CD4-positive, alpha-beta T cell treated with Interleukin-2 at 100 ng/mL for 4 hours (primary cell): Measurements from ENCODE around the gene INS.
"Not testable (repeated sequence)": the region's sequence is repeated elsewhere in the genome, so short reads cannot be mapped to it uniquely, and the experiment has no call there.

Source experiments
- DNase-seq: peaks from one replicate; pipeline ENCODE4 v3.0.0-alpha.2; 2020; ENCODE audit warnings: low spot score

Gene INS

GRCh38 chr11:2131371-2132236 lies 29.4 kb downstream of the INS start:
- DNase-seq = no peak

- no peak for DNase-seq
These were observed 30.1 kb downstream of the INS start for GRCh38 chr11:2130881-2131352.

- DNase-seq = no peak
These were observed 31.2 kb downstream of the INS start for GRCh38 chr11:2129699-2130366.

- DNase-seq = no peak
These were observed 31.7 kb downstream of the INS start for GRCh38 chr11:2129308-2129698.

GRCh38 chr11:2128511-2129307 lies 32.3 kb downstream of the INS start:
- DNase-seq = no peak

GRCh38 chr11:2128130-2128510 lies 32.9 kb downstream of the INS start:
- no peak for DNase-seq

GRCh38 chr11:2127482-2128129 lies 33.4 kb downstream of the INS start:
- DNase-seq = no peak

GRCh38 chr11:2126520-2127085 lies 34.4 kb downstream of the INS start:
- no peak for DNase-seq

- DNase-seq = not testable (repeated sequence)
These were observed 36.1 kb downstream of the INS start for GRCh38 chr11:2124736-2125484.

- no peak for DNase-seq
These were observed 37.4 kb downstream of the INS start for GRCh38 chr11:2123628-2123960.

GRCh38 chr11:2122907-2123627 lies 37.9 kb downstream of the INS start:
- no peak for DNase-seq

GRCh38 chr11:2122222-2122906 lies 38.6 kb downstream of the INS start:
- DNase-seq = no peak

- no peak for DNase-seq
These were observed 39.5 kb downstream of the INS start for GRCh38 chr11:2121227-2122130.

GRCh38 chr11:2120359-2121100 lies 40.5 kb downstream of the INS start:
- DNase-seq = no peak

GRCh38 chr11:2118677-2119076 lies 42.3 kb downstream of the INS start:
- DNase-seq = no peak

GRCh38 chr11:2116680-2117079 lies 44.3 kb downstream of the INS start:
- DNase-seq = no peak

- DNase-seq = no peak
These were observed 45.7 kb downstream of the INS start for GRCh38 chr11:2115308-2115707.
